ENCODE results near the gene RAD51D.

- TF ChIP-seq ZNF274 (IDR thresholded peaks at IDR 0.05; ENCODE audit: low read depth, low read length) (no peak), YY1 (IDR thresholded peaks at IDR 0.05; ENCODE audit: insufficient read depth, insufficient read length) (no peak), SUZ12 (IDR thresholded peaks at IDR 0.05; ENCODE audit: extremely low read depth, insufficient read depth, insufficient read length) (no peak)
Observed at GRCh38 chr17:35057332-35057915, 62.2 kb downstream of the RAD51D start.
